ENCODE results near the gene LHPP. TPM values are rescaled to one million over a fixed set of nuclear protein-coding genes. Genes with fewer than 3 reads are reported as not detected.

The LHPP gene
- total RNA-seq, 1 donor from 2014 or later = 8.6 TPM

Other genes starting within 250 kb of the LHPP start
- gene OAT, start 42.9 kb upstream of the LHPP start, total RNA-seq = 40.2 and 41.0 TPM in 2 replicates
- gene NKX1-2, start 11.8 kb upstream of the LHPP start, total RNA-seq = not detected in 2 replicates

Measured in activated CD4-positive, alpha-beta T cell treated with anti-CD3 and anti-CD28 coated beads, Interleukin-2, amount 10 ng/mL, durations not matched to agents 24 days and 14 days (primary cell).